ENCODE measurements around the gene MYO1C.

Gene MYO1C

DNA sequence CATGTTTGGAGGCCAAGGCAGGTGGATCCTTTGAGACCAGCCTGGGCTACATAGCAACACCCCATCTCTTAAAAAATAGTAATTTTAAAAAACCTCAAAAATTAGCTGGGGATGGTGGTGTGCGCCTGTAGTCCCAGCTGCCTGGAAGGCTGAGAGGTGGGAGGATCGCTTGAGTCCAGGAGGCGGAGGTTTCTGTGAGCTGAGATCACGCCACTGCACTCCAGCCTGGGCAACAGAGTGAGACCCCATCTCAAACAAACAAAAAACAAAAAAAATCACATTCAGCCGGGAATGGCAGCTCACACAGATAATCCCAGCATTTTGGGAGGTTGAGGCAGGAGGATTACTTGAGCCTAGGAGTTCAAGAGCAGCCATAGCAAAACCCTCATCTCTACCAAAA lies 76.1 kb downstream of the MYO1C start:
- Histone ChIP-seq H2BK12ac (ENCODE audit: low read length in 2 of 2) (no peak overlapping the region), H3K4me2 (ENCODE audit: low read length, poor library complexity, severe bottlenecking) (no peak overlapping the region), H2BK5ac (ENCODE audit: low read depth, low read length, poor library complexity, severe bottlenecking) (no peak overlapping the region), H3K4ac (ENCODE audit: low read depth in 1 of 2, low read length in 2 of 2) (no peak overlapping the region), H2AK5ac (ENCODE audit: low read length, severe bottlenecking) (no peak overlapping the region), H2BK15ac (ENCODE audit: low read depth, poor library complexity, severe bottlenecking) (no peak overlapping the region), H3K36me3 (ENCODE audit: control insufficient read depth in 1 of 2, insufficient read depth in 2 of 2, low read depth in 1 of 2, low read length in 2 of 2) (peaks cover 28 to 30% of the 10 kb centered on the region in 2 experiments), H3K9me3 (ENCODE audit: control insufficient read depth, low read length) (no peaks in the 10 kb centered on the region), H2AFZ (ENCODE audit: low read depth, low read length) (no peak overlapping the region), H3K4me1 (ENCODE audit: control insufficient read depth, insufficient read depth, low read depth, low read length) (peaks cover 2% of the 10 kb centered on the region), H3K79me1 (replicated peaks; ENCODE audit: low read length, poor library complexity, severe bottlenecking) (peaks cover 3% of the 10 kb centered on the region), H3K27me3 (ENCODE audit: control insufficient read depth in 1 of 2, insufficient read depth in 1 of 2, low read length in 2 of 2) (no peaks in the 10 kb centered on the region), H4K91ac (ENCODE audit: low read length) (no peak overlapping the region), H3K23ac (ENCODE audit: low read length in 2 of 2) (no peak overlapping the region), H3K14ac (ENCODE audit: low read length in 2 of 2) (no peak overlapping the region), H3K9ac (ENCODE audit: low read length) (no peak overlapping the region), H3K18ac (ENCODE audit: low read depth in 1 of 2, low read length in 2 of 2) (no peak overlapping the region), H3K4me3 (ENCODE audit: insufficient read depth in 1 of 2, low read depth in 1 of 2, low read length in 2 of 2) (no peak overlapping the region), H3K27ac (ENCODE audit: low read length, poor library complexity, severe bottlenecking) (no peak overlapping the region), H4K8ac (ENCODE audit: low read length) (no peak overlapping the region), H2BK120ac (ENCODE audit: low read depth, low read length) (no peak overlapping the region)
- no peak for DNase-seq
- 100% methylated on average over 3 of the region's 5 CpGs for WGBS

DNA sequence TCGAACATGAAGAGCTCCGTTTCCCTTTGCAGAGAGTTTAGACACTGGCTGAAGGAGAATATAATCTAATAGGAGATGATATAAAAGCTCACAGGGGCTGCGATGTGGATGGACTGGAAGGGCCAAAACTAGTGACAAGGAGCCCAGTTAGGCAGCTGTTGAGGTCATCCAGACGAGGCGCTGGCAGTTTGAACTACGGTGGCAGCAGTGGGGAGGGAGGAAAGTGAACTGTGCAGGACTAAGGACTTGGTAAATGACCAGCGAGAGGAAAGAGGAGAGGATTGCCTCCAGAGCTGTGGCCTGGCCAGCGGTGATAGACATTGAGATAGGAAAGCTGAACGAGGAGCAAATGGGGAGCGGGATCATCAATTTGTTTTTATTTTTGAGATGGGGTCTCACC lies 77.9 kb downstream of the MYO1C start:
- no peak overlapping the region for H2AFZ ChIP-seq (ENCODE audit: low read depth, low read length)
- H3K9ac ChIP-seq (ENCODE audit: low read length) = no peak overlapping the region
- no peak overlapping the region for H3K4ac ChIP-seq (ENCODE audit: low read depth in 1 of 2, low read length in 2 of 2)
- H2BK5ac ChIP-seq (ENCODE audit: low read depth, low read length, poor library complexity, severe bottlenecking) = no peak overlapping the region
- no peak overlapping the region for H2BK120ac ChIP-seq (ENCODE audit: low read depth, low read length)
- no peaks in the 10 kb centered on the region for H3K9me3 ChIP-seq (ENCODE audit: control insufficient read depth, low read length)
- no peak overlapping the region for H4K91ac ChIP-seq (ENCODE audit: low read length)
- H2BK15ac ChIP-seq (ENCODE audit: low read depth, poor library complexity, severe bottlenecking) = no peak overlapping the region
- no peak overlapping the region for H3K27ac ChIP-seq (ENCODE audit: low read length, poor library complexity, severe bottlenecking)
- H3K4me2 ChIP-seq (ENCODE audit: low read length, poor library complexity, severe bottlenecking) = no peak overlapping the region
- no peak overlapping the region for H4K8ac ChIP-seq (ENCODE audit: low read length)
- H2AK5ac ChIP-seq (ENCODE audit: low read length, severe bottlenecking) = no peak overlapping the region
- peaks cover 2% of the 10 kb centered on the region for H3K4me1 ChIP-seq (ENCODE audit: control insufficient read depth, insufficient read depth, low read depth, low read length)
- 88% methylated on average over 10 of the region's 10 CpGs for WGBS
- no peaks in the 10 kb centered on the region for H3K27me3 ChIP-seq (ENCODE audit: control insufficient read depth in 1 of 2, insufficient read depth in 1 of 2, low read length in 2 of 2)
- H3K18ac ChIP-seq (ENCODE audit: low read depth in 1 of 2, low read length in 2 of 2) = no peak overlapping the region
- DNase-seq = no peak
- H3K4me3 ChIP-seq (ENCODE audit: insufficient read depth in 1 of 2, low read depth in 1 of 2, low read length in 2 of 2) = no peak overlapping the region
- H3K14ac ChIP-seq (ENCODE audit: low read length in 2 of 2) = no peak overlapping the region
- no peak overlapping the region for H2BK12ac ChIP-seq (ENCODE audit: low read length in 2 of 2)
- peaks cover 12 to 19% of the 10 kb centered on the region in 2 experiments for H3K36me3 ChIP-seq (ENCODE audit: control insufficient read depth in 1 of 2, insufficient read depth in 2 of 2, low read depth in 1 of 2, low read length in 2 of 2)
- peaks cover 2% of the 10 kb centered on the region for H3K79me1 ChIP-seq (replicated peaks; ENCODE audit: low read length, poor library complexity, severe bottlenecking)
- H3K23ac ChIP-seq (ENCODE audit: low read length in 2 of 2) = no peak overlapping the region

Measured in mesenchymal stem cell (in vitro differentiated cells and primary cell).